Frontal cortex (tissue), 4 donors: ENCODE data around the gene THTPA. TPM values are rescaled to one million over a fixed set of nuclear protein-coding genes. Genes with fewer than 3 reads are reported as not detected.

ENCODE experiments used
- DNase-seq, 2 donors: peaks; one replicate each; pipeline ENCODE4 v3.0.0; 2012; ENCODE audit warnings: low spot score in 2 of 2
- FAIRE-seq: peaks from 2 replicates; lab custom pipeline; 2012; peaks lifted over from hg19 to GRCh38; lab: Jason Lieb, UNC
- total RNA-seq: library from RNA; depleted of rRNA; stranded (reverse); fragments of >200 nt; gene quantifications from one replicate; pipeline ENCODE4 v1.2.3, GENCODE V29; 2014
- donor health status: control.
- donor health status: control.
- donor health status: control.

Gene THTPA
- total RNA-seq, 1 donor from 2014 or later: 23.6 TPM

GRCh38 chr14:23565626-23566025 lies 9.6 kb downstream of the THTPA start:
- no peak for FAIRE-seq
- DNase-seq: no peak

- FAIRE-seq: no peak
- DNase-seq: no peak
Observed at GRCh38 chr14:23566112-23566777, 10.2 kb downstream of the THTPA start.

- FAIRE-seq (no peak), DNase-seq (no peak)
Observed at GRCh38 chr14:23566778-23567185, 10.7 kb downstream of the THTPA start.

- FAIRE-seq (no peak), DNase-seq (peak in 1 of 2 donors; percentile 67)
Observed at GRCh38 chr14:23567186-23568020, 11.3 kb downstream of the THTPA start, which contains the start of gene AP1G2. TSS of gene AP1G2 (minus strand) at chr14:23567791. CDS start at chr14:23567314, 477 bp downstream.

GRCh38 chr14:23568021-23568599 lies 12.0 kb downstream of the THTPA start:
- DNase-seq: no peak
- FAIRE-seq: no peak

GRCh38 chr14:23568600-23569331 lies 12.7 kb downstream of the THTPA start:
- DNase-seq: no peak
- FAIRE-seq: no peak

- DNase-seq: peak in 1 of 2 donors; percentile 56
- no peak for FAIRE-seq
Observed at GRCh38 chr14:23569443-23570151, 13.5 kb downstream of the THTPA start.

GRCh38 chr14:23570806-23571483 lies 14.9 kb downstream of the THTPA start:
- no peak for FAIRE-seq
- DNase-seq: no peak

- DNase-seq: no peak
- no peak for FAIRE-seq
Observed at GRCh38 chr14:23571701-23572523, 15.8 kb downstream of the THTPA start.

- FAIRE-seq: no peak
- no peak for DNase-seq
Observed at GRCh38 chr14:23572524-23572828, 16.4 kb downstream of the THTPA start.

- FAIRE-seq (no peak), DNase-seq (no peak)
Observed at GRCh38 chr14:23572836-23573235, 16.8 kb downstream of the THTPA start.

- no peak for DNase-seq
- no peak for FAIRE-seq
Observed at GRCh38 chr14:23573384-23574015, 17.4 kb downstream of the THTPA start.

- FAIRE-seq (no peak), DNase-seq (peak; percentile 60 to 62)
Observed at GRCh38 chr14:23577004-23577681, 21.1 kb downstream of the THTPA start.

- DNase-seq (peak; percentile 33 to 46), FAIRE-seq (no peak)
Observed at GRCh38 chr14:23577710-23578392, 21.8 kb downstream of the THTPA start.

- DNase-seq: peak; percentile 59 to 63
- no peak for FAIRE-seq
Observed at GRCh38 chr14:23578560-23579310, 22.7 kb downstream of the THTPA start, which contains the start of gene JPH4. TSS of gene JPH4 (minus strand) at chr14:23578790. CDS start at chr14:23577453, 1,337 bp downstream.

GRCh38 chr14:23579311-23579630 lies 23.2 kb downstream of the THTPA start:
- no peak for DNase-seq
- FAIRE-seq: no peak
